Measurements from ENCODE around the gene ICOS. TPM values are rescaled to one million over a fixed set of nuclear protein-coding genes. Genes with fewer than 3 reads are reported as not detected.
"Not testable (repeated sequence)": the region's sequence is repeated elsewhere in the genome, so short reads cannot be mapped to it uniquely, and the experiment has no call there.

Gene ICOS
- total RNA-seq, 1 experiment from 2014 or later: not detected

- H3K9me3 ChIP-seq (ENCODE audit: low read length): no peaks in the 10 kb centered on the region
- no peaks in the 10 kb centered on the region for H3K79me2 ChIP-seq (ENCODE audit: low read length)
- no peak overlapping the region for H2AFZ ChIP-seq (ENCODE audit: low read length)
- no peak overlapping the region for H3K27ac ChIP-seq (ENCODE audit: low read length)
- no peaks in the 10 kb centered on the region for H3K36me3 ChIP-seq (ENCODE audit: insufficient read depth, low read length)
- H3K27me3 ChIP-seq (ENCODE audit: low read length): no peaks in the 10 kb centered on the region
- H3K9ac ChIP-seq (ENCODE audit: low read length): no peak overlapping the region
- H4K20me1 ChIP-seq (ENCODE audit: insufficient read depth, low read depth, low read length): no peaks in the 10 kb centered on the region
- no peaks in the 10 kb centered on the region for H3K4me1 ChIP-seq (ENCODE audit: low read length)
- no peak overlapping the region for H3K4me2 ChIP-seq (ENCODE audit: low read depth, low read length, poor library complexity, severe bottlenecking)
- H3K9me2 ChIP-seq (replicated peaks; ENCODE audit: insufficient read depth, low read length): no peaks in the 10 kb centered on the region
- DNase-seq: no peak
- no peak overlapping the region for H3K4me3 ChIP-seq (ENCODE audit: low read length)
These were observed 10.9 kb upstream of the ICOS start for GRCh38 chr2:203925512-203926158.

GRCh38 chr2:203928849-203929248, 7.7 kb upstream of the ICOS start:
- DNase-seq: no peak
- H3K9ac ChIP-seq (ENCODE audit: low read length): no peak overlapping the region
- H3K27ac ChIP-seq (ENCODE audit: low read length): no peak overlapping the region
- no peak overlapping the region for H2AFZ ChIP-seq (ENCODE audit: low read length)
- no peak overlapping the region for H3K4me3 ChIP-seq (ENCODE audit: low read length)
- no peaks in the 10 kb centered on the region for H3K9me3 ChIP-seq (ENCODE audit: low read length)
- H3K36me3 ChIP-seq (ENCODE audit: insufficient read depth, low read length): no peaks in the 10 kb centered on the region
- H3K27me3 ChIP-seq (ENCODE audit: low read length): no peaks in the 10 kb centered on the region
- no peaks in the 10 kb centered on the region for H3K79me2 ChIP-seq (ENCODE audit: low read length)
- no peak overlapping the region for H3K4me2 ChIP-seq (ENCODE audit: low read depth, low read length, poor library complexity, severe bottlenecking)
- H3K4me1 ChIP-seq (ENCODE audit: low read length): no peaks in the 10 kb centered on the region
- H4K20me1 ChIP-seq (ENCODE audit: insufficient read depth, low read depth, low read length): no peaks in the 10 kb centered on the region
- no peaks in the 10 kb centered on the region for H3K9me2 ChIP-seq (replicated peaks; ENCODE audit: insufficient read depth, low read length)

GRCh38 chr2:203931262-203931661, 5.3 kb upstream of the ICOS start:
- not testable (repeated sequence) for H3K27me3 ChIP-seq (ENCODE audit: low read length); H3K4me3 ChIP-seq (ENCODE audit: low read length); H3K9ac ChIP-seq (ENCODE audit: low read length); H4K20me1 ChIP-seq (ENCODE audit: insufficient read depth, low read depth, low read length); H3K4me1 ChIP-seq (ENCODE audit: low read length); H3K4me2 ChIP-seq (ENCODE audit: low read depth, low read length, poor library complexity, severe bottlenecking); H3K9me2 ChIP-seq (replicated peaks; ENCODE audit: insufficient read depth, low read length); DNase-seq; H3K27ac ChIP-seq (ENCODE audit: low read length); H3K9me3 ChIP-seq (ENCODE audit: low read length); H3K79me2 ChIP-seq (ENCODE audit: low read length); H3K36me3 ChIP-seq (ENCODE audit: insufficient read depth, low read length); H2AFZ ChIP-seq (ENCODE audit: low read length)

GRCh38 chr2:203934041-203934492, 2.5 kb upstream of the ICOS start:
- H3K36me3 ChIP-seq (ENCODE audit: insufficient read depth, low read length): no peaks in the 10 kb centered on the region
- no peaks in the 10 kb centered on the region for H3K27me3 ChIP-seq (ENCODE audit: low read length)
- H2AFZ ChIP-seq (ENCODE audit: low read length): no peak overlapping the region
- DNase-seq: no peak
- no peak overlapping the region for H3K9ac ChIP-seq (ENCODE audit: low read length)
- H3K79me2 ChIP-seq (ENCODE audit: low read length): no peaks in the 10 kb centered on the region
- H3K27ac ChIP-seq (ENCODE audit: low read length): no peak overlapping the region
- H4K20me1 ChIP-seq (ENCODE audit: insufficient read depth, low read depth, low read length): no peaks in the 10 kb centered on the region
- no peaks in the 10 kb centered on the region for H3K9me3 ChIP-seq (ENCODE audit: low read length)
- H3K4me2 ChIP-seq (ENCODE audit: low read depth, low read length, poor library complexity, severe bottlenecking): no peak overlapping the region
- H3K4me3 ChIP-seq (ENCODE audit: low read length): no peak overlapping the region
- no peaks in the 10 kb centered on the region for H3K4me1 ChIP-seq (ENCODE audit: low read length)
- no peaks in the 10 kb centered on the region for H3K9me2 ChIP-seq (replicated peaks; ENCODE audit: insufficient read depth, low read length)

- no peaks in the 10 kb centered on the region for H3K4me1 ChIP-seq (ENCODE audit: low read length)
These were observed 1.7 kb upstream of the ICOS start for GRCh38 chr2:203934711-203935438.

GRCh38 chr2:203935568-203935967, 995 bp upstream of the ICOS start:
- no peak overlapping the region for H3K27ac ChIP-seq (ENCODE audit: low read length)
- no peak overlapping the region for H3K4me3 ChIP-seq (ENCODE audit: low read length)
- no peak overlapping the region for H2AFZ ChIP-seq (ENCODE audit: low read length)
- H3K27me3 ChIP-seq (ENCODE audit: low read length): no peaks in the 10 kb centered on the region
- no peaks in the 10 kb centered on the region for H3K4me1 ChIP-seq (ENCODE audit: low read length)
- H3K36me3 ChIP-seq (ENCODE audit: insufficient read depth, low read length): no peaks in the 10 kb centered on the region
- H4K20me1 ChIP-seq (ENCODE audit: insufficient read depth, low read depth, low read length): no peaks in the 10 kb centered on the region
- no peaks in the 10 kb centered on the region for H3K9me2 ChIP-seq (replicated peaks; ENCODE audit: insufficient read depth, low read length)
- no peak overlapping the region for H3K4me2 ChIP-seq (ENCODE audit: low read depth, low read length, poor library complexity, severe bottlenecking)
- no peak for DNase-seq
- no peaks in the 10 kb centered on the region for H3K79me2 ChIP-seq (ENCODE audit: low read length)
- no peaks in the 10 kb centered on the region for H3K9me3 ChIP-seq (ENCODE audit: low read length)
- no peak overlapping the region for H3K9ac ChIP-seq (ENCODE audit: low read length)

More at GRCh38 chr2:203934711-203935438, 1.7 kb upstream of the ICOS start:
- no peak overlapping the region for H3K4me3 ChIP-seq (ENCODE audit: low read length)
- H3K27ac ChIP-seq (ENCODE audit: low read length): no peak overlapping the region
- H3K9ac ChIP-seq (ENCODE audit: low read length): no peak overlapping the region
- no peak overlapping the region for H2AFZ ChIP-seq (ENCODE audit: low read length)
- no peak overlapping the region for H3K4me2 ChIP-seq (ENCODE audit: low read depth, low read length, poor library complexity, severe bottlenecking)
- H3K9me2 ChIP-seq (replicated peaks; ENCODE audit: insufficient read depth, low read length): no peaks in the 10 kb centered on the region
- no peaks in the 10 kb centered on the region for H3K27me3 ChIP-seq (ENCODE audit: low read length)
- no peak for DNase-seq
- H3K79me2 ChIP-seq (ENCODE audit: low read length): no peaks in the 10 kb centered on the region
- H4K20me1 ChIP-seq (ENCODE audit: insufficient read depth, low read depth, low read length): no peaks in the 10 kb centered on the region
- no peaks in the 10 kb centered on the region for H3K9me3 ChIP-seq (ENCODE audit: low read length)
- no peaks in the 10 kb centered on the region for H3K36me3 ChIP-seq (ENCODE audit: insufficient read depth, low read length)

GRCh38 chr2:203936949-203937348, 386 bp downstream of the ICOS start:
- Histone ChIP-seq H4K20me1 (ENCODE audit: insufficient read depth, low read depth, low read length) (no peaks in the 10 kb centered on the region), H3K27ac (ENCODE audit: low read length) (no peak overlapping the region), H3K36me3 (ENCODE audit: insufficient read depth, low read length) (no peaks in the 10 kb centered on the region), H3K9me3 (ENCODE audit: low read length) (no peaks in the 10 kb centered on the region), H3K27me3 (ENCODE audit: low read length) (no peaks in the 10 kb centered on the region), H3K4me2 (ENCODE audit: low read depth, low read length, poor library complexity, severe bottlenecking) (no peak overlapping the region), H3K4me3 (ENCODE audit: low read length) (no peak overlapping the region), H3K9ac (ENCODE audit: low read length) (no peak overlapping the region), H2AFZ (ENCODE audit: low read length) (no peak overlapping the region), H3K4me1 (ENCODE audit: low read length) (no peaks in the 10 kb centered on the region), H3K79me2 (ENCODE audit: low read length) (no peaks in the 10 kb centered on the region), H3K9me2 (replicated peaks; ENCODE audit: insufficient read depth, low read length) (no peaks in the 10 kb centered on the region)
- DNase-seq: no peak

- no peak overlapping the region for H3K27ac ChIP-seq (ENCODE audit: low read length)
These were observed 1.2 kb downstream of the ICOS start for GRCh38 chr2:203937788-203938187.

More at GRCh38 chr2:203937788-203938187, 1.2 kb downstream of the ICOS start:
- Histone ChIP-seq H3K9me3 (ENCODE audit: low read length) (no peaks in the 10 kb centered on the region), H4K20me1 (ENCODE audit: insufficient read depth, low read depth, low read length) (no peaks in the 10 kb centered on the region), H3K4me3 (ENCODE audit: low read length) (no peak overlapping the region), H2AFZ (ENCODE audit: low read length) (no peak overlapping the region), H3K9me2 (replicated peaks; ENCODE audit: insufficient read depth, low read length) (no peaks in the 10 kb centered on the region), H3K36me3 (ENCODE audit: insufficient read depth, low read length) (no peaks in the 10 kb centered on the region), H3K79me2 (ENCODE audit: low read length) (no peaks in the 10 kb centered on the region), H3K27me3 (ENCODE audit: low read length) (no peaks in the 10 kb centered on the region), H3K4me2 (ENCODE audit: low read depth, low read length, poor library complexity, severe bottlenecking) (no peak overlapping the region), H3K9ac (ENCODE audit: low read length) (no peak overlapping the region), H3K4me1 (ENCODE audit: low read length) (no peaks in the 10 kb centered on the region)
- no peak for DNase-seq

Data from Karpas-422 (cell line).